ENCODE results near the gene ZNF12. TPM values are rescaled to one million over a fixed set of nuclear protein-coding genes. Genes with fewer than 3 reads are reported as not detected.
"Not testable (repeated sequence)": the region's sequence is repeated elsewhere in the genome, so short reads cannot be mapped to it uniquely, and the experiment has no call there.

ZNF12 gene
- polyA plus RNA-seq, 3 donors, result 4.9 to 8.1 (median 5.7) TPM

DNA sequence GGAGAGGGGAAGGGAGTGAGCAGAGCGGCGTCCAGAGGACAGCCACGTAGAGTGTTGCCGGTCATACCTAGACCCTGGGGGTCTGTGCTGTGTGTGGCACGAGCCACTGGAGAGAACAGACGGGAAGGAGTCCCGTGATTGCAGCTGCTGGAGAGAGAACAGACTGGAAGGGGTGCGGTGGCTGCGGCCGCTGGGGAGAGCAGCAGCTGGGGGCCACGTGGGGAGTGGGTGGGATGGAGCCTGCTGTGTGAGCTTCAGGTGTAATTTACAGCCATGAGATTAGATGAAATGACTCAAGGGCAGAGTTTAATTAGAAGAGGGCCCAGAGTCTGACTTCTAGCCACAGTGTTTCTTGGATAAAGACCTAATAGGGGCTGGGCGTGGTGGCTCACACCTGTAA, 42.6 kb upstream of the ZNF12 start:
- H3K4me2 ChIP-seq (replicated peaks; ENCODE audit: extremely low read depth, low read length, poor library complexity, severe bottlenecking); H2AFZ ChIP-seq (ENCODE audit: insufficient read depth, low read depth, low read length, poor library complexity, severe bottlenecking); DNase-seq; H3K9me3 Mint-ChIP-seq; H3K36me3 Mint-ChIP-seq; H3K27me3 ChIP-seq (ENCODE audit: control insufficient read depth in 2 of 2, insufficient read depth in 2 of 2, low read length in 2 of 2); H4K20me1 ChIP-seq (ENCODE audit: insufficient read depth, low read length); H3K79me2 ChIP-seq (ENCODE audit: insufficient read depth, low read length); H3K36me3 ChIP-seq (replicated peaks in 1 of 2; ENCODE audit: control insufficient read depth in 1 of 2, insufficient read depth in 2 of 2, low read length in 2 of 2); H3K4me3 Mint-ChIP-seq; H3K4me3 ChIP-seq (replicated peaks in 1 of 3; ENCODE audit: low read depth in 2 of 3, low read length in 3 of 3); intact Hi-C loops (cut with micrococcal nuclease); H3K9me3 ChIP-seq (replicated peaks in 1 of 2; ENCODE audit: control insufficient read depth in 1 of 2, insufficient read depth in 1 of 2, low read length in 2 of 2); H3K27ac Mint-ChIP-seq; H3K4me1 ChIP-seq (ENCODE audit: control insufficient read depth in 1 of 2, insufficient read depth in 2 of 2, low read length in 2 of 2); H3K27ac ChIP-seq (ENCODE audit: low read depth in 1 of 2, low read length in 2 of 2); H3K9ac ChIP-seq (ENCODE audit: insufficient read depth, low read length, poor library complexity, severe bottlenecking); H3K4me1 Mint-ChIP-seq; H3K27me3 Mint-ChIP-seq (ENCODE audit: low read depth in 3 of 3): not testable (repeated sequence)
- WGBS (ENCODE audit: insufficient coverage), result no CpG with 5 or more reads among the region's 12 CpGs

DNA sequence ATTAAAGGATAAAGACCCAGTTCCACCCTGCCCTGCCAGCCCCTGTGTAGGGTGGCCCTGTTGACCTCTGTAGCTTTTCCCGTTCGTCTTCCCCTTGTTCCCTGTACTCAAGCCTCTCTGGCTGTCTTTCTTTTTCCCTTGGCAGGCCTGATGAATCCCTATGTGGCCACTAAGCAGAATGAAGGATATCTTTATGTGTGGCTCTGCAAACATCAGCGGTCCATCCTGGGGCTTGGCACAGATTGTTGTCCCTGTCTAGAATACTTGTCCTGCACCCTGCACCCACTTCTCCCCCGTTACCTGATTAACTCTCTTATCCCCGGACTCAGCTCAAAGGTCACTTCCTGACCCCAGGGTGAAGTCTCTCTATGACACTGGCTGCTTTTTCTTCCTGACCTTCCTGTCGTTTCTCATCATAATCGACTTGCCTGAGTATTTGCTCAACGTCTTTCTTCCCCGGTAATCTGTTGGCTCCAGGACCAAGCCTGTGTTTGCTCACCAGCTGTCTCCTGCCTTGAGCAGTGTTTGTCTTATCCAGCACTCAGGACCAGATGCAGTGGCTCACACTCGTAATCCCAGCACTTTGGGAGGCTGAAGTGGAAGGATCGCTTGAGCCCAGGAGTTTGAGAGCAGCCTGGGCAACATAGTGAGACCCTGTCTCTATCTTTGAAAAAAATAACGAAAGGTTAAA, 37.8 kb upstream of the ZNF12 start:
- H3K36me3 Mint-ChIP-seq, result peaks cover 20 to 27% of the 10 kb centered on the region in 2 donors
- H3K9me3 Mint-ChIP-seq; H3K9me3 ChIP-seq (replicated peaks in 1 of 2; ENCODE audit: control insufficient read depth in 1 of 2, insufficient read depth in 1 of 2, low read length in 2 of 2); H3K27ac Mint-ChIP-seq; H3K27me3 Mint-ChIP-seq (ENCODE audit: low read depth in 3 of 3); DNase-seq; intact Hi-C loops (cut with micrococcal nuclease); H3K4me3 ChIP-seq (replicated peaks in 1 of 3; ENCODE audit: low read depth in 2 of 3, low read length in 3 of 3); H3K4me2 ChIP-seq (replicated peaks; ENCODE audit: extremely low read depth, low read length, poor library complexity, severe bottlenecking); H3K9ac ChIP-seq (ENCODE audit: insufficient read depth, low read length, poor library complexity, severe bottlenecking); H3K4me3 Mint-ChIP-seq; H3K27ac ChIP-seq (ENCODE audit: low read depth in 1 of 2, low read length in 2 of 2); H3K4me1 ChIP-seq (ENCODE audit: control insufficient read depth in 1 of 2, insufficient read depth in 2 of 2, low read length in 2 of 2); H3K27me3 ChIP-seq (ENCODE audit: control insufficient read depth in 2 of 2, insufficient read depth in 2 of 2, low read length in 2 of 2); H2AFZ ChIP-seq (ENCODE audit: insufficient read depth, low read depth, low read length, poor library complexity, severe bottlenecking); H4K20me1 ChIP-seq (ENCODE audit: insufficient read depth, low read length); H3K4me1 Mint-ChIP-seq; H3K79me2 ChIP-seq (ENCODE audit: insufficient read depth, low read length): not testable (repeated sequence)
- peaks cover 3 to 16% of the 10 kb centered on the region in 2 donors for H3K36me3 ChIP-seq (replicated peaks in 1 of 2; ENCODE audit: control insufficient read depth in 1 of 2, insufficient read depth in 2 of 2, low read length in 2 of 2)
- no CpG with 5 or more reads among the region's 12 CpGs for WGBS (ENCODE audit: insufficient coverage)

DNA sequence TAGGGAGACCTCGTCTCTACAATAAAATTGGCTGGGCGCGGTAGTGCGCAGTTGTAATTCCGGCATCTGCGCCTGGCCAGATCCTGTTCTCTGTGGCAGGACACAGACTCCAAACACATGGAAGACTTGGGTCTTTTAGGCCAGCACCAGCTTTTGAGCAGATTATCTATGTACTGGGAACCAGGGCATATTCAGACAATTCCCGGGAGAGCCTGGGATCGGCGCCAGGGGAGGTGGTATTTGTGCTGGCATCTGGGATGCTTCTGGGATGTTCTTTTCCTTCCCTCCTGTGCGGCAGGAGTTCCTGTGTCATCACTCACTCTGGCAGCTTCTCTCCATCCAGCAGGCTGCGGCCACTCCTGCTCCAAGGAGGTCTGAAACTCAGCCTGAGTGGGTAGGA, 31.7 kb upstream of the ZNF12 start:
- H3K79me2 ChIP-seq (ENCODE audit: insufficient read depth, low read length); H3K4me2 ChIP-seq (replicated peaks; ENCODE audit: extremely low read depth, low read length, poor library complexity, severe bottlenecking); H4K20me1 ChIP-seq (ENCODE audit: insufficient read depth, low read length); H3K9me3 Mint-ChIP-seq; H3K27ac Mint-ChIP-seq; H3K4me3 Mint-ChIP-seq; H3K9me3 ChIP-seq (replicated peaks in 1 of 2; ENCODE audit: control insufficient read depth in 1 of 2, insufficient read depth in 1 of 2, low read length in 2 of 2); H3K27ac ChIP-seq (ENCODE audit: low read depth in 1 of 2, low read length in 2 of 2); intact Hi-C loops (cut with micrococcal nuclease); H3K4me3 ChIP-seq (replicated peaks in 1 of 3; ENCODE audit: low read depth in 2 of 3, low read length in 3 of 3); H3K4me1 ChIP-seq (ENCODE audit: control insufficient read depth in 1 of 2, insufficient read depth in 2 of 2, low read length in 2 of 2); H2AFZ ChIP-seq (ENCODE audit: insufficient read depth, low read depth, low read length, poor library complexity, severe bottlenecking); H3K9ac ChIP-seq (ENCODE audit: insufficient read depth, low read length, poor library complexity, severe bottlenecking); H3K27me3 Mint-ChIP-seq (ENCODE audit: low read depth in 3 of 3); H3K27me3 ChIP-seq (ENCODE audit: control insufficient read depth in 2 of 2, insufficient read depth in 2 of 2, low read length in 2 of 2); H3K4me1 Mint-ChIP-seq; DNase-seq: not testable (repeated sequence)
- peaks cover 36 to 61% of the 10 kb centered on the region in 2 donors for H3K36me3 ChIP-seq (replicated peaks in 1 of 2; ENCODE audit: control insufficient read depth in 1 of 2, insufficient read depth in 2 of 2, low read length in 2 of 2)
- peaks cover 55 to 73% of the 10 kb centered on the region in 2 donors for H3K36me3 Mint-ChIP-seq
- WGBS (ENCODE audit: insufficient coverage), result no CpG with 5 or more reads among the region's 11 CpGs

Data from CD14-positive monocyte (primary cell).